HG02970 (cell line): ENCODE measurements around the gene C14orf93.

Experiments
- ATAC-seq: cut with Tn5 transposase; IDR thresholded peaks from one replicate; pipeline ENCODE4 v1.9.1; 2021; ENCODE audit warnings: mild to moderate bottlenecking, moderate library complexity, moderate number of reproducible peaks; ENCODE audit not compliant: unreplicated experiment, low FRiP score

Gene C14orf93

GRCh38 chr14:23045419-23046357, 35.7 kb upstream of the C14orf93 start:
- ATAC-seq = no peak

GRCh38 chr14:23044840-23045239, 34.9 kb upstream of the C14orf93 start:
- no peak for ATAC-seq

- ATAC-seq = no peak
Observed at GRCh38 chr14:23043754-23044153, 33.8 kb upstream of the C14orf93 start.

GRCh38 chr14:23043145-23043544, 33.2 kb upstream of the C14orf93 start:
- no peak for ATAC-seq

- no peak for ATAC-seq
Observed at GRCh38 chr14:23042162-23042965, 32.4 kb upstream of the C14orf93 start, which contains the start of gene PSMB11. Gene PSMB11 (plus strand): TSS chr14:23042212. CDS start chr14:23042226, 14 bp downstream.

- no peak for ATAC-seq
Observed at GRCh38 chr14:23041729-23042128, 31.8 kb upstream of the C14orf93 start.

- no peak for ATAC-seq
Observed at GRCh38 chr14:23040100-23040499, 30.2 kb upstream of the C14orf93 start.

GRCh38 chr14:23035303-23036144, 25.6 kb upstream of the C14orf93 start:
- ATAC-seq = no peak

- ATAC-seq = peak; percentile 95
Observed at GRCh38 chr14:23034498-23035302, 24.8 kb upstream of the C14orf93 start, which contains the start of gene PSMB5. Gene PSMB5 (minus strand): TSS chr14:23034900. CDS start chr14:23034881, 19 bp downstream.

- no peak for ATAC-seq
Observed at GRCh38 chr14:23033801-23034497, 24.0 kb upstream of the C14orf93 start.

- no peak for ATAC-seq
Observed at GRCh38 chr14:23033251-23033727, 23.3 kb upstream of the C14orf93 start.

- no peak for ATAC-seq
Observed at GRCh38 chr14:23030936-23031335, 21.0 kb upstream of the C14orf93 start.

- no peak for ATAC-seq
Observed at GRCh38 chr14:23028799-23029198, 18.9 kb upstream of the C14orf93 start.

GRCh38 chr14:23025151-23025814, 15.3 kb upstream of the C14orf93 start:
- no peak for ATAC-seq

- ATAC-seq = no peak
Observed at GRCh38 chr14:23024612-23025075, 14.7 kb upstream of the C14orf93 start.

- ATAC-seq = no peak
Observed at GRCh38 chr14:23023795-23024152, 13.8 kb upstream of the C14orf93 start.

GRCh38 chr14:23023022-23023794, 13.3 kb upstream of the C14orf93 start:
- ATAC-seq = no peak
